ENCODE results near the gene MEIS1.

The MEIS1 gene

DNA sequence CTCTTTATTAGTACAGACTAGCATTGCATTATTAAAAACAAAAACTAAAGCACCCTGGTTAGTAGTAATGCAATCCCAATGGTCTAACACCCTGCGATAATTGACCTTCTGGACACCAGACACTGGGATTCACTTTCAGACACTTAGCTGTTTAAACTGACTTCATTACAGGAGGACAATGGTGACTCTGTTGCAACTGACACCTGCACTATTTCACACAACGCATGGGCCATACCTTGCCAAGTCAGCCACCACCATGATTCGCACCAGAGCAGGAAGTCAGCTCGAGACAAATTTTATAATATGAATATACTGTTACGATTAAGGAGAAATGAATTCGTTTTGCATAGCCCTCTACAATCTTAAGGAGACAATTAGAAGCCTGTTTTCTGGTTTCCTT lies 150.7 kb downstream of the MEIS1 start:
- DNase-seq, result no peak

DNA sequence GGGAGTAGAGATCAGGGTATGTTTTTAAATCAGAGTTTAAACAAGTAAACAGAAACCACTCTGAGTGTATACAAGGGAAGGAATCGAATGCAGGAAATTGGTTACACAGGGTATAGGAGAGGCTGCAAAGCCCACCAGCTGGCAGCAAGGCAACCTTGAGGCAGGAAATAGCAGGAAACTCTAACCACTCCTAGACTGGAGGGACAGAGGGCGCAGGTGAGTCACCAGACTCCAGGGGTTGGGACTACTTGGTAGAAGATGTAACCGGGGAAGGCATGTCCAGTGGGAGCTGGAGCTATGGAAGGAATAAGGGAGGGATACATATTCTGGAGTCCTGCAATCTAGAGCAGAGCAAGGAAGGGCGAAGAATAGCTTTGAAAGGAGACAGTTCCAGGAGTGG lies 152.3 kb downstream of the MEIS1 start:
- no peak for DNase-seq

DNA sequence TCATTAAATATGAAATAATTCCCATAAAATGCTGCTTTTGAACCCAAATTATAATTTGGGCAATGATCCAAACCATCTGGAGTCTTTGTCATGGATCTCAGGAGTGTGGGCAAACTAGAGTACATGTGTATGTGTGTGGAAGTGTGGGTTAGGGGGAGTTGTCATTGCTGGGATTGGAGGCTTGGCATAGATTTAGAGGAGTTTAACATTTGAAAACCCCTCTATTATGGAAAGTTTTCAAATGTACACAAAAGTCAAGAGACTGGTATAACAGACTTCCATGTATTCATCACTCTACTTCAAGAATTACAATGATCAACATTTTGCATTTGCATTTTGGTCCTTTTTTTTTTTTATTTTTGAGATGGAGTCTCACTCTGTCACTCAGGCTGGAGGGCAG lies 159.1 kb downstream of the MEIS1 start:
- no peak for DNase-seq

DNA sequence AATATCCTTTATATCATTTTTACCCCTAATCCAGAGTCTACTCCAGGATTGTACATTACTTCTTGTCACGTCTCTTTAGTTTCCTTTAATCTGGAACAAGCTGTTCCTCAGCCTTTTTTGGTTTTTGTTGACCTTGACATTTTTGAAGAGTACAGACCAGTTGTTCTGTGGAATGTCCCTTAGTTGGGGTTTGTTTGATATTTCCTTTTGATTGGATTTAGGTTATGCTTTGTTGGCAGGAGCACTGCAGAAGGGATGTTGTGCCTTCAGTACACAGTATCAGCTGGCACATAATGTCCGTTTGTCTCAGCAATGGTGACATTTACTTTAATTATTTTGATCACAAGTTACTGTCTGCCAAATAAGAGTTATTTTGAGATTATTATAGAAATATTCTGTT lies 160.6 kb downstream of the MEIS1 start:
- no peak for DNase-seq

DNA sequence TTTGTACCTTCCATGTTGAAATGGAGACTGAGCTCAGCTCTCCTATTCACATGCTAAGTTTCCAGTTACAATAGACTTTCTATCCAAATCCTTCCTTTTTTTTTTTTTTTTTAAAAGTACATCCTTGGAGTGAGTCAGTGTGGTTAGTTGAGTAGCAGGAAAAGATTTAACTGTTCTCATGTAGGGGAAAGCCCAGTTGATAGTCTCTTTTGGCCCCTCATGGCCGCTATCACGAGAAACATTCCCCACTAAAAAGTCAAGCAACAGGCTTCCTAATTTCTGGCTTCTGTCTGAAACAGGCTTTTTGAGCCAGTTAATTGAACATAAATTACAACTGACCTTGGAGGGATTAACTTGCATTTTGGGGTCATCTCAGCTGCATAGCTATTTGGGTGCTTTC lies 161.3 kb downstream of the MEIS1 start:
- DNase-seq, result no peak

DNA sequence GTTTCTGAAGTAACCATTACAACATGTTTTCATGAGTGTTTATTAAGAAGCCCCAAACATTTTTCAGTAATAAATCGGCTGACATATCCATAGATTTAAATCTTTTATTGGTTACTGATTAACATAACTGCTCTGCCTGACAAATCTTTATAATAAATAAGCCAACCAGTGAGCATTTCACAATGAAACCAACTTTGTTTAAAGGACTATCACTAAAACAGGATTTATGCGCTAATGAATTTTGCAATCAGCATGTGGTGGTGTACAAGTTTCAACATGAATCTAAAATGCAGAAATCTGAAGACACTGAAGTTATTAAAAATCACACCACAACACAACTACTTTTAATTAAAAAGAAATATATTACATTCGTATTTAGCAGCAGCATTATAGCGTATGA lies 166.7 kb downstream of the MEIS1 start:
- no peak for DNase-seq

DNA sequence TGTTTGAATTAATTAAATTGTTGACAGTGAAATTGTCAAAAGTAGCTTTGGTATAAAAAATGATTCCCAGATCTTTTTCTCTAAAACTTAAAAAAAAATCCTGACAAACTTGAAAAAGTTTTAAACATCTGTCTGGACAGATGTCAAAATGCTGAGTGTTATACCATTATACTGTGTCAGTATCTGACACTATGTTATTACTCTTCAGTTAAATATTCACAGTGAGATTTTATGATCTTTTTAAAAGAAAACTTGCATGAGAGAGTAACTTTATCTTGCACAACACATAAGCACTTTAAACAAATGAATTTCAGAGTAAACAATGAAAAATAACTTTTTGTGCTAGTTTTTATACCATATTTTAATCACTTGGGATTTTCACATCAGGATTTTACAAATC lies 167.4 kb downstream of the MEIS1 start:
- no peak for DNase-seq

DNA sequence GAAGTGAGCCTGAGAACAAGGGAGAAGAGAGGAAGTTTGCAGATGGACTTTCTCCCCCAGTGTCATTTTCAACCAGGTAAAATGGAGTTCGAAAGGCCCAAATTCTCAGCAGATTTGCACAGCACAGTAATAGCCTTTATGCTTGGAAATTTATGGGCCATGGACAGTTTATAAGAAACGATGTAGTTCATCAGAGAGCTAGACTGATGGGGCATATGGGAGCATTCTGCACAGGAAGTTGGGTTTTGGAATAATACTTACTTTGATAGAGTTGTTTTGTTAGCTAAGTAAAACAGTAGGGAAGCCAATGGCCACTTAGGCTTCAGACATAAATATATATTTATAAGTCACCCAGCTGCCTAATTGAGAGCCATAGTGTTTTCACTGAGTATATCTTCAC lies 169.4 kb downstream of the MEIS1 start:
- no peak for DNase-seq

DNA sequence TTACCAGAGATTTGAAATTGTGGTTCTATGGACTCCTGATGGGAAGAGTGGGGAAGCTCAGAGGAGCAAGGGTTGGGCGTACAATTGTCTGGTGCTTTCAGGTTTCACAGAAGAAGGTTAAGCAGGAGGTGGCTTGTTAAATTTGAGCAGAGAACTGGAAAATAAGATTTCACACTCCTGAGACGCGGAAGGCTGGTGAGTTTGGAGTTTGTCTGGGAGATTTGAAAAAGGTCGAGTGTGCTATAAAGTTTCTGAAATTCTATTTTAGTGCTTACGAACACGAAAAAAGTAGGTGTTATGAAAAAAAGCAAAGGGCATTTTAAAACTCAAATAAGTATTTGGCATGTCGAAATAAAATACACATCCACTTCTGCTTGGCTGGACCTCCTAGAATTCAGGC lies 170.1 kb downstream of the MEIS1 start:
- no peak for DNase-seq

DNA sequence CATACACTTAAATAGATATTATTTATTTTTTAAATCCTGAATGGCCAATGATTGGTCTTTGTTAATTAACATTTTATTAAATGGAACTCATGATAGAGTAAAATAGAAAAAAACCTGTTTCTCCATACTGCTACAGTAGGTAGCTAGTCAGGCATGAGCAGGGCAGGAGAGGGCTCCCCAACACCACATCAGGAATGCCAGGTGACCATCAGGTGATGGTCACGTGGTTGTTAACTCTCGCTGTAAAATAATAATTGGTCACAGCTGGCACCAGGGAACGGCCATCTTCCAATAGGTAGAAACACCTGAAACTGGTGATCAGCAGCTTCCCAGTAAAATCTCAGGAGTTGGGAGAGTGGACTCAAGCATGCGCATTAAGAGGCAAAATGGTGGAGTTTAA lies 172.2 kb downstream of the MEIS1 start:
- no peak for DNase-seq

Data from activated CD4-positive, alpha-beta T cell treated with anti-CD3 and anti-CD28 coated beads, Interleukin-2, amount 50 U/mL, for 4 hours (primary cell).